ENCODE data around the gene PLCB4.
"Not testable (repeated sequence)": the region's sequence is repeated elsewhere in the genome, so short reads cannot be mapped to it uniquely, and the experiment has no call there.

The PLCB4 gene

GRCh38 chr20:9140162-9140760 lies 71.4 kb downstream of the PLCB4 start:
- no peak for DNase-seq (ENCODE audit: low read depth in 1 of 2, low spot score in 1 of 2)

GRCh38 chr20:9141070-9141469 lies 72.2 kb downstream of the PLCB4 start:
- no peak for DNase-seq (ENCODE audit: low read depth in 1 of 2, low spot score in 1 of 2)

- no peak for DNase-seq (ENCODE audit: low read depth in 1 of 2, low spot score in 1 of 2)
Observed at GRCh38 chr20:9141921-9142320, 73.0 kb downstream of the PLCB4 start.

GRCh38 chr20:9142809-9143208 lies 73.9 kb downstream of the PLCB4 start:
- DNase-seq (ENCODE audit: low read depth in 1 of 2, low spot score in 1 of 2): no peak

GRCh38 chr20:9143926-9144325 lies 75.0 kb downstream of the PLCB4 start:
- no peak for DNase-seq (ENCODE audit: low read depth in 1 of 2, low spot score in 1 of 2)

- DNase-seq (ENCODE audit: low read depth in 1 of 2, low spot score in 1 of 2): no peak
Observed at GRCh38 chr20:9144643-9145042, 75.8 kb downstream of the PLCB4 start.

- DNase-seq (ENCODE audit: low read depth in 1 of 2, low spot score in 1 of 2): no peak
Observed at GRCh38 chr20:9145142-9145541, 76.3 kb downstream of the PLCB4 start.

- no peak for DNase-seq (ENCODE audit: low read depth in 1 of 2, low spot score in 1 of 2)
Observed at GRCh38 chr20:9146649-9147048, 77.8 kb downstream of the PLCB4 start.

- DNase-seq (ENCODE audit: low read depth in 1 of 2, low spot score in 1 of 2): no peak
Observed at GRCh38 chr20:9147547-9148024, 78.7 kb downstream of the PLCB4 start.

GRCh38 chr20:9148291-9148690 lies 79.4 kb downstream of the PLCB4 start:
- no peak for DNase-seq (ENCODE audit: low read depth in 1 of 2, low spot score in 1 of 2)

GRCh38 chr20:9149087-9149486 lies 80.2 kb downstream of the PLCB4 start:
- no peak for DNase-seq (ENCODE audit: low read depth in 1 of 2, low spot score in 1 of 2)

GRCh38 chr20:9149796-9150195 lies 80.9 kb downstream of the PLCB4 start:
- DNase-seq (ENCODE audit: low read depth in 1 of 2, low spot score in 1 of 2): no peak

- no peak for DNase-seq (ENCODE audit: low read depth in 1 of 2, low spot score in 1 of 2)
Observed at GRCh38 chr20:9150679-9151078, 81.8 kb downstream of the PLCB4 start.

- not testable (repeated sequence) for DNase-seq (ENCODE audit: low read depth in 1 of 2, low spot score in 1 of 2)
Observed at GRCh38 chr20:9152139-9152538, 83.3 kb downstream of the PLCB4 start.

- DNase-seq (ENCODE audit: low read depth in 1 of 2, low spot score in 1 of 2): no peak
Observed at GRCh38 chr20:9154464-9155024, 85.7 kb downstream of the PLCB4 start.

GRCh38 chr20:9156529-9157280 lies 87.8 kb downstream of the PLCB4 start:
- no peak for DNase-seq (ENCODE audit: low read depth in 1 of 2, low spot score in 1 of 2)

GRCh38 chr20:9160331-9160730 lies 91.4 kb downstream of the PLCB4 start:
- DNase-seq (ENCODE audit: low read depth in 1 of 2, low spot score in 1 of 2): no peak

GRCh38 chr20:9160757-9161156 lies 91.9 kb downstream of the PLCB4 start:
- DNase-seq (ENCODE audit: low read depth in 1 of 2, low spot score in 1 of 2): no peak

GRCh38 chr20:9161311-9161710 lies 92.4 kb downstream of the PLCB4 start:
- no peak for DNase-seq (ENCODE audit: low read depth in 1 of 2, low spot score in 1 of 2)

- no peak for DNase-seq (ENCODE audit: low read depth in 1 of 2, low spot score in 1 of 2)
Observed at GRCh38 chr20:9163251-9163650, 94.4 kb downstream of the PLCB4 start.

- no peak for DNase-seq (ENCODE audit: low read depth in 1 of 2, low spot score in 1 of 2)
Observed at GRCh38 chr20:9163995-9164394, 95.1 kb downstream of the PLCB4 start.

- DNase-seq (ENCODE audit: low read depth in 1 of 2, low spot score in 1 of 2): no peak
Observed at GRCh38 chr20:9165261-9165660, 96.4 kb downstream of the PLCB4 start.

Data from activated CD4-positive, alpha-beta T cell treated with anti-CD3 and anti-CD28 coated beads, Interleukin-2, amount 50 U/mL, for 24 hours (primary cell).